PFSK-1 (cell line): ENCODE results near the gene STK32B.

Source experiments
- FOXP2 ChIP-seq: optimal IDR thresholded peaks from 2 replicates; pipeline ENCODE3; 2011; ENCODE audit warnings: borderline replicate concordance, control low read depth, inconsistent platforms; ENCODE audit not compliant: insufficient read depth; ENCODE audit errors: extremely low read length, extremely low read depth
- POLR2AphosphoS5 ChIP-seq: IDR thresholded peaks from 2 replicates; pipeline ENCODE4 v1.6.1; 2012; ENCODE audit warnings: low read depth, mild to moderate bottlenecking, control low read depth, low read length, moderate library complexity
- TAF1 ChIP-seq: IDR thresholded peaks from 2 replicates; pipeline ENCODE4 v1.6.1; 2012; ENCODE audit warnings: low read length, control low read depth, borderline replicate concordance; ENCODE audit not compliant: insufficient read depth

DNA sequence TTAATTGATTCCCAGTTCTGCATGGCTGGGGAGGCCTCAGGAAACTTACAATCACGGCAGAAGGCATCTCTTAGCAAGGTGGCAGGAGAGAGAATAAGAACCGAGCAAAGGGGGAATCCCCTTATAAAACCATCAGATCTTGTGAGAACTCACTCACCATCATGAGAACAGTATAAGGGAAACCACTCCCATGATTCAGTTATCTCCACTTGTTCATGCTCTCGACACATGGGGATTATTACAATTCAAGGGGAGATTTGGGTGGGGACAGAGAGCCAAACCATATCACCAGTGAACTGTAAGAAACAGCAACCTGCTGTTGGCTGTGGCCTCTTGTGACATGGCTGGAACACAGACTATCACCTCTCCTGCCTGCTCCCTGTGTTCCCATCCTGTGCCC, 24.9 kb upstream of the STK32B start:
- TF ChIP-seq POLR2AphosphoS5, result no peak
- TF ChIP-seq TAF1, result no peak
- TF ChIP-seq FOXP2, result no peak
